GM18870 (cell line): Measurements from ENCODE around the gene CROCC.
"Not testable (repeated sequence)": the region's sequence is repeated elsewhere in the genome, so short reads cannot be mapped to it uniquely, and the experiment has no call there.

Experiments used
- ATAC-seq: cut with Tn5 transposase; IDR thresholded peaks from one replicate; pipeline ENCODE4 v1.9.1; 2021; ENCODE audit warnings: moderate library complexity; ENCODE audit not compliant: unreplicated experiment

Gene CROCC

DNA sequence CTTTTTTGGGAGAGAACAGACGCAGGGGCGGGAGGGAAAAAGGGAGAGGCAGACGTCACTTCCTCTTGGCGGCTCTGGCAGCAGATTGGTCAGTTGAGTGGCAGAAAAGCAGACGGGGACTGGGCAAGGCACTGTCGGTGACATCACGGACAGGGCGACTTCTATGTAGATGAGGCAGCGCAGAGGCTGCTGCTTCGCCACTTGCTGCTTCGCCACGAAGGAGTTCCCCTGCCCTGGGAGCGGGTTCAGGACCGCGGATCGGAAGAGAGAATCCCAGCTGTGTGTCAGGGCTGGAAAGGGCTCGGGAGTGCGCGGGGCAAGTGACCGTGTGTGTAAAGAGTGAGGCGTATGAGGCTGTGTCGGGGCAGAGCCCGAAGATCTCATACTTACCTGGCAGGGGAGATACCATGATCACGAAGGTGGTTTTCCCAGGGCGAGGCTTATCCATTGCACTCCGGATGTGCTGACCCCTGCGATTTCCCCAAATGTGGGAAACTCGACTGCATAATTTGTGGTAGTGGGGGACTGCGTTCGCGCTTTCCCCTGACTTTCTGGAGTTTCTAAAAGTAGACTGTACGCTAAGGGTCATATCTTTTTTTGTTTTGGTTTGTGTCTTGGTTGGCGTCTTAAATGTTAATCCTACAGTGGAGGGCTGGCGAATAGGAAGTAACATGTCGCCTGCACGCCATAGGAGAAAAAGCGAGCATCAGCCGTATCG lies 26.0 kb upstream of the CROCC start, which contains the start of gene RNU1-2:
Gene RNU1-2 (plus strand): TSS at position 383 of the 718 bp plus-strand sequence.
- ATAC-seq = peak; percentile 94

DNA sequence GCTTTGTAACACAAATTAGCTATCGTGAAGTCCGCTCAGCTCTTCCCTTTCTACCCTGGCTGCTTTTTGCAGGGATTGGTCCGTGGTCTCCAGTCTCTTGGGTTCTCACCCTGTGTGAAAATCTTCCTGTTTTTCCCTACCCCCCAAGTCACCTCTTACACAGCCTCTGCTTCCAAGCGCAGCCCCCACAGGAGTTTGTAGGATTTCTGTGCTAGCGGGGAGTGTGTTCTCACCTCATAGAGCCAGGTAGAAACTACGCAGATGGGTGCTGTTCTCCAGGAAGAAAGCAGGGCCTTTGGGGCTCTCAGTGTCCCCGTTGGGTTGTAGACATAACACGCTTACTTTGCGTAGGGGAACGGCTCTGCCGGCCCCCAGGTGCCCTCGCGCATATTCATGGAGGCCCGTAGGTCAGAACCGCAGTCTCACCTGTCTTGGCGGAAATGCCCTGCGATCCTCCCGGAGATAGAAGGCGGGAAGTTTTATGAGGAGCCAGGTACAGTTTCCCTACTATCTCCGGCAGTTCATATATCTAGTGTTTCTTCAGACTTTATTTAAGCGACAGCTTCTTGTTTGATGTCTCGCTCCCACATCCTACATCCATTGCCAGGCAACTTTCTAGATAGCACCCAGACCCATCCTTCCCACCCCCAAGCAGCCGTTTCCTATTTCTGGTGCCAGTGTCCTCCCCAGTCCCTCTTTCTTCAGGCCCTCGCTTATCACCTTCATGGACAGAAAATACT lies 25.2 kb upstream of the CROCC start:
- not testable (repeated sequence) for ATAC-seq

GRCh38 chr1:16897653-16898052 lies 24.1 kb upstream of the CROCC start:
- ATAC-seq = not testable (repeated sequence)

DNA sequence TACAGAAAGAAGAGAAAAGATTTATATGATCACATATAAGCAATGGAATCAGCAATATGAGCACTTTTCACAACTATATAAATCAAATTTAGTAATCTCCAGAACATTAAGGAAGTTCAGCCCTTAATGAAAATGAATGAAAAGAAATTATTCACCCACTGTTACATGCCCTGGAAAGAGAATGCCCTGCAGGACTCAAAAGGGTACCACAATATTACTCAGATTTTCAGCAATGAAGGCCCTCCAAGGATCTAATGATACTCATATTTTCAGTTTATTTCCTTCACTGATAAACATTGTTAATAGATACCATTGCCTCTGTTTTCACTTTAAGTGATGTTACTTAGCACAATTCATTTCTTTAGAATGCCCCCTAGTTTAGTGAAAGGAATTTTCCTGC lies 23.4 kb upstream of the CROCC start:
- not testable (repeated sequence) for ATAC-seq

GRCh38 chr1:16899020-16899419 lies 22.7 kb upstream of the CROCC start:
- not testable (repeated sequence) for ATAC-seq

DNA sequence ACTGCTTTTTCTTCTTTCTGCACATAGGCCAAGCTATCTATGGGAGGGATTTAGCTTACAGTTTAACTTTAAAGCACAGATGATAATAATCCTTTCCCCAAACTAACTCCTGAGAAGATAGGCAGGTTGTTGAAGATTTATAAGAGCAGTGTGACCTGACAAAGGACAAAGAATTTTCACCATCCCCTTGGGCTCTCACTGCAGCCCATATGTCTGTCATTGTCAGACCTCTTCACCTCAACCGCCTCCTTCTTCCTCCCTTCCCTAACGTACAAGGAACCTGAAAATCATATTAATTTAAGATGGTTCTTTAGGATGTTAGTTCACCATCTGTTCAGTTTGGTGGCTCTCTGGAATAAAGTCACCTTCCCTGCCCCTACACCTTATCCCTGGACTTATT lies 21.0 kb upstream of the CROCC start:
- ATAC-seq = no peak

GRCh38 chr1:16901371-16901770 lies 20.4 kb upstream of the CROCC start:
- ATAC-seq = not testable (repeated sequence)

DNA sequence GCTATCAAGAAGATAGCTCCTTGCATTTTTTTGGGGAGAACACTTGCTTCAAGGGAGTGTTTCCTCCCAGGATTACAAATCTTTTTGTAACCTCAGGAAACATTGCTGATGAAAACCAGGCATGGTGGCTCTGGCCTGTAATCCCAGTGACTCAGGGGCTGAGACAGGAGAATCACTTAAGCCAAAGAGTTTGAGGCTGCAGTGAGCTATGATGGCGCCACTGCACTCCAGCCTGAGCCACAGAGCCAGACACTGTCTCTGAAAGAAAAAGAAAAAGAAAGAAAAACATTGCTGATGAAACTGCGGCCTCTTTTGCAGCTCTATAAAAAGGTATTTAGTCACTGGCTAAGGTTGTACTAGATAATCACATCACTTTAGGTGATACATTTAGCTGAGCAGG lies 18.7 kb upstream of the CROCC start:
- ATAC-seq = no peak

- no peak for ATAC-seq
Observed at GRCh38 chr1:16903458-16903796, 18.3 kb upstream of the CROCC start.

DNA sequence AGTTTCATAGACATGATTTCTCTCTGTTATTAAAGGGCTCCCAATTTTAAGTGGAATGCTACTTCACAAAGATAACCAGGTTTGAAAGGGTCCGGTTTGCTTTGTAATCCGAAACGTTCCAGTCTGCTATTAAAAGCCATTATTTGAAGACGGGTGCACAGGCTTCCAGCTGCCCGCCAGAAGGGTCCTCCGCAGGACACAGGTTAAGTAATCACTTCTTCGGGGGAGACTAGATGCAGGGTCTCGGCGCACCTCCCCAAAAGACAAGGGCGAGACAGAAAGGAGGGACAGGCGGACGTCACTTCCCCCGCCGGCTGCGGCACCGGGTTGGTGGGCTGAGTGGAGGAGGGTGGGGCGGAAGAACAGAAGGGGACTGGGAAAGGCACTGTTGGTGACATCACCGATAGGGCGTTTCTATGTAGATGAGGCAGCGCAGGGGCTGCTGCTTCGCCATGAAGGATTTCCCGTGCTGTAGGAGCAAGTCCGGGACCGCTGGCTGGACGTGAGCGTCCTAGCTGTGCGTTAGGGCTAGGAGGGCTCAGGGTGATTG lies 17.1 kb upstream of the CROCC start:
- peak; percentile 82 for ATAC-seq

- ATAC-seq = peak; percentile 74
Observed at GRCh38 chr1:16905110-16905867, 16.4 kb upstream of the CROCC start.

DNA sequence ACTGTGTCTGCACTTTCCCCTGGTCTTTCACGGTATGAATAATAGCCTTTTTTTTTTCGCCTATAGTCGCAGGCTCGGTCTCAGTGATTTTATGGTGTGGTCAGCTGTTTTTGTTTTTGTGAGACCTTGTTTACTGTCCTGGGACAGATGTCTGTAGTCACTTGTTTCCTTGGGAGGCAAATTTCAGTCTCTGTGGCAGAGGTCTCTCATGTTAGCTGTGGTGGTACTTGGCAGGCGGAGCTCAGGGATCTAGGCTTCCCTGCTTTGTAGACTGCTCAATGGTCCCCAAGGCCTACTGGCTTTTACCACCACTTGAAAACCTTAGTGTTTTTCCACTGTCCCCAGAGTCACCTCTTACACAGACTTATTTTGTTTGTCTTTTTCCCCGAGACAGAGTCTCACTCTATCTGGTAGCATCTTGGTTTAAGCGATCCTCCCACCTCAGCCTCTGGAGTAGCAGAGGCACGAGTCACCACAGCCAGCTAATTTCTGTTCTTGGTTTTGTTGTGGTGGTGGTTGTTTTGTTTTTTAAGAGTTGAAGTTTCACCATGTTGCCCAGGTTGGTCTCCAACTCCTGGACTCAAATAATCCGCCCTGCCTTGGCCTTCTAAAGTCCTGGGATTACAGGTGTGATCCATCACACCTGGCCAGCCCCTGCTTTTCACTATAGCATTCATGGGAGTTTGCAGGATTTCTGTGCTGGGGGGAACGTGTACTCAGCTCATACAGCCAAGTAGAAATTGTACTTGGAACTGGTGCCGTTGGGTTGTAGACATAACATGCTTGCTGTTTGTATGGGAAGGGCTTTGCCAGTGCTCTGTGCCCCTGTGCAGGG lies 15.6 kb upstream of the CROCC start:
- ATAC-seq = no peak

GRCh38 chr1:16906873-16907272 lies 14.9 kb upstream of the CROCC start:
- ATAC-seq = no peak

DNA sequence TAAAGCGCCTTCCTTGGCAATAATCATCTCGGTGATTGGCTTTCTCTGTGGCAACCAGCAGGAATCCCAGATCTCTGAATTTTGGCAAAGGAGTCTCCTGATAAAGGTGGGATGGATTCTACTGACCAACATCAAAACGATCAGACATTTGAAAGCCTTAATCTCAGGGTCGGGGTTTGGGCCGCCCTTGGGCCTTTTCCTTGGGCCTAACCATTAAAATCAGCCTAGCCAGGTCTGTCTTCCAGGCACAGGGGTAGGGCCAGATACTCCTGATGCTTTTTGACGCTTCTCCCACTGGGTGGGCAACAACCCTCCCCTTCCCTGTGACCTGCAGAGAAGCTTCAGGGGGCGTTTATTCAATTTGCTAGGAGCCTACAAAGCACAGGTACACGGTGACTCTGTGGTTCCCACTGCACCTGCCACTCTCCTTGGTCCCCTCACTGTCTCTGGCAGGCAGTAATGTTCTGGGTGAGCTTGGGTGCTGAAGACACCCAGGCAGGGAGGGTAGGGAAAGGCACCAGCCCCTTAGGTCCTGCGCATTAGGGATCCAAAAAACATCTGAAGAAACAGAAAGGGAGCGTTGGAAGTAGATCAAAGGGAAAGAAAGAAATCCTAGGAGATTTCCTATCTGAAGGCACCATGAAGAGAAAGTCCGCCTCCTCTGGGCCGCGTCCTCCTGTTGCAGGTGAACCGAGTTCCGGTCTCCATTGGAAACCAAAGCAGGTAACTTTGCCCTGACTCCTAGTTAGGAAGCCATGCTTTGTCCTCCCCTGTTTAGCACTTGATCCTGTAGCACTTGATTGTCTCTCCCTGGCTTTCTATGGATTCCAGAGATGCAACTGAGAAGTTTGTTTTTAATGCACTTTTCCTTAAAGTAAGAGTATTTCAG lies 13.6 kb upstream of the CROCC start:
- no peak for ATAC-seq

- ATAC-seq = not testable (repeated sequence)
Observed at GRCh38 chr1:16911851-16912721, 9.6 kb upstream of the CROCC start.

DNA sequence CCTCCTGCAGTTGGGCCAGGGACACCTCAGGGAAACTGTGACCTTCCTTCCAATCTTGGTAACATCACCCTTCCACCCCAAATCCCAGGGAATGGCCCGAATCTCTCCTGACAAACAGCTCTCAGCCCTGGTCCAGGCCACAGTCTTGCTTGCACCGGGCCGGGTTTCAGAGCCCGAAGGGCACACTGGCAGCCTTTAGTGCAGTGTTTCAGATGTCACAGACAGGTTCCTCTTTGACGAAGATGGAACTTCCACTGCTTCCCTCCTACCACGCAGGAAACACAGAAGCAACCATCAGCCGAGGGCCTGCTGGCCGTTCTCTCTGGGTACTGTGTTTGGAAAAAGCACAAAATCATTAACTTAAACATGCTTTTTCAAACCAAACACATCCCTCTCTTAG lies 9.0 kb upstream of the CROCC start:
- ATAC-seq = not testable (repeated sequence)

GRCh38 chr1:16913181-16913832 lies 8.4 kb upstream of the CROCC start:
- ATAC-seq = no peak
